ENCODE data around the gene AGTR1. TPM values are rescaled to one million over a fixed set of nuclear protein-coding genes. Genes with fewer than 3 reads are reported as not detected.

Gene AGTR1
- total and polyA plus RNA-seq, 2 of the 13 experiments (the other 11 are each of a cell fraction or from before 2014, with no cell fraction given): 0.64 to 1.5 TPM

DNA sequence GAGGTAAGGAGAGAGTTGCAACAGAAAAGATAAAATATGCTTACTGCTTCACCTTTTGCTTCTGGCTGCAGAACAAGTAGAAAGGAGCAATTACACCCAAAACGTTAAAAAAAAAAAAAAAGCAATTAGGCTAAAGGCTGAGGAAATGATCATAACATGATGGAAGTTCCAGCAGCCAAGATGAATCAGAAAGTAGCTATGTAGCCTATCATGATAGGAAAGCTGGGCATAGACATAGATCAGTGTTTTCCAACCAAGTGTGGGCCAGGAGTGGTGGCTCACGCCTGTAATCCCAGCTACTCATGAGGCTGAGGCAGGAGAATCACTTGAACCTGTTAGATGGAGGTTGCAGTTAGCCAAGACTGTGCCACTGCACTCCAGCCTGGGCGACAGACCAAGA lies 52.6 kb downstream of the AGTR1 start:
- no peak for TF ChIP-seq ZNF724P (CRISPR knock-in tag; IDR thresholded peaks at IDR 0.05; ENCODE audit: borderline replicate concordance)
- TF ChIP-seq ZNF737 (CRISPR knock-in tag; IDR thresholded peaks at IDR 0.05; ENCODE audit: borderline replicate concordance): no peak
- no peak for TF ChIP-seq ZNF678 (CRISPR knock-in tag; IDR thresholded peaks at IDR 0.05)
- no peak for TF ChIP-seq TGIF2 (CRISPR knock-in tag; IDR thresholded peaks at IDR 0.05)
- TF ChIP-seq TRIM24 (CRISPR knock-in tag; IDR thresholded peaks at IDR 0.05): no peak
- Histone ChIP-seq H2AFZ (ENCODE audit: low read length) (no peak overlapping the region), H3K4me2 (ENCODE audit: low read depth, low read length) (no peak overlapping the region), H3K9me3 (ENCODE audit: low read length) (no peaks in the 10 kb centered on the region), H3K36me3 (replicated peaks in 1 of 2; ENCODE audit: control insufficient read depth in 1 of 2, insufficient read depth in 2 of 2, low read length in 2 of 2) (no peaks in the 10 kb centered on the region), H3K4me3 (replicated peaks in 1 of 3; ENCODE audit: insufficient read depth in 1 of 3, low read depth in 2 of 3, low read length in 3 of 3) (no peak overlapping the region), H3K9ac (ENCODE audit: insufficient read depth, low read depth, low read length) (no peak overlapping the region), H3K27ac (ENCODE audit: extremely low read length, insufficient read depth, low read length) (no peak overlapping the region), H3K27me3 (ENCODE audit: control insufficient read depth in 1 of 2, insufficient read depth in 2 of 2, low read length in 2 of 2) (no peaks in the 10 kb centered on the region), H3K79me2 (ENCODE audit: insufficient read depth, low read length) (no peaks in the 10 kb centered on the region), H3K4me1 (ENCODE audit: insufficient read depth, low read length) (no peaks in the 10 kb centered on the region), H4K20me1 (ENCODE audit: insufficient read depth, low read length) (no peaks in the 10 kb centered on the region)
- 8% methylated on average over 3 of the region's 3 CpGs for WGBS (ENCODE audit: low lambda C conversion rate)
- intact Hi-C loops (cut with micrococcal nuclease; ENCODE audit: unreplicated experiment) (no loop called here), in situ Hi-C loops (cut with HindIII; ENCODE audit: extremely low pct_ligation_motif_present, low pct_unique_long_range_greater_than_20kb) (no loop called here)
- FAIRE-seq (no peak), ATAC-seq (no peak), DNase-seq (ENCODE audit: low spot score) (no peak)
- CTCF ChIA-PET (ENCODE audit: low intra/inter-chr PET ratio, low total read pairs): no interaction called here
- no TSS peak for BruUV-seq (replicated peaks)
- POLR2A ChIA-PET: no interaction called here

DNA sequence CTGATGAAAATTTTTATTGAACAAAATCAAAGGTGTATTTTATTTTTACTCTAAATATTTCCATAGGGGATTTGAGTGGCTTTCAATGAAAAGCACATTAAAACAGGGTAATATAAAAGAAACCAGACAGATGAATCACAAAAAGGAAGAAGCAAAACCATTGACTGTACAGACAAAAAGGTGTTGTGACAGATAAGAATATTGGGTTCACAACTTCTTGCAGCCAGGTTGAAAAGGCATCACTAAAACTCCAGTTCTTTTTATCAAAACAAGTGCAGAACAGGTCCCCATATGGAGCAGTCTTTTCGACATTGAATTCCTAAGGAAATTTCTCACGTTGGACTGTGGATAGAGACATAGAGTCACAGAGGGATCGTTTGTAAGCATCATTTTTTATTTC lies 53.8 kb downstream of the AGTR1 start:
- DNase-seq (ENCODE audit: low spot score): no peak
- no peak overlapping the region for H2AFZ ChIP-seq (ENCODE audit: low read length)
- ChIA-PET CTCF (ENCODE audit: low intra/inter-chr PET ratio, low total read pairs) (no interaction called here), POLR2A (no interaction called here)
- no peaks in the 10 kb centered on the region for H3K36me3 ChIP-seq (replicated peaks in 1 of 2; ENCODE audit: control insufficient read depth in 1 of 2, insufficient read depth in 2 of 2, low read length in 2 of 2)
- no peak overlapping the region for H3K4me3 ChIP-seq (replicated peaks in 1 of 3; ENCODE audit: insufficient read depth in 1 of 3, low read depth in 2 of 3, low read length in 3 of 3)
- no peaks in the 10 kb centered on the region for H3K27me3 ChIP-seq (ENCODE audit: control insufficient read depth in 1 of 2, insufficient read depth in 2 of 2, low read length in 2 of 2)
- H3K9me3 ChIP-seq (ENCODE audit: low read length): no peaks in the 10 kb centered on the region
- no peaks in the 10 kb centered on the region for H3K79me2 ChIP-seq (ENCODE audit: insufficient read depth, low read length)
- BruUV-seq (replicated peaks): no TSS peak
- no peak overlapping the region for H3K27ac ChIP-seq (ENCODE audit: extremely low read length, insufficient read depth, low read length)
- no peak for TF ChIP-seq ZNF441 (CRISPR knock-in tag; IDR thresholded peaks at IDR 0.05; ENCODE audit: borderline replicate concordance)
- no peak for TF ChIP-seq ZNF768 (CRISPR knock-in tag; IDR thresholded peaks at IDR 0.05)
- no peak for TF ChIP-seq GATAD2A (CRISPR knock-in tag; IDR thresholded peaks at IDR 0.05)
- TF ChIP-seq MED13 (CRISPR knock-in tag; IDR thresholded peaks at IDR 0.05): no peak
- TF ChIP-seq, protein P1, sequence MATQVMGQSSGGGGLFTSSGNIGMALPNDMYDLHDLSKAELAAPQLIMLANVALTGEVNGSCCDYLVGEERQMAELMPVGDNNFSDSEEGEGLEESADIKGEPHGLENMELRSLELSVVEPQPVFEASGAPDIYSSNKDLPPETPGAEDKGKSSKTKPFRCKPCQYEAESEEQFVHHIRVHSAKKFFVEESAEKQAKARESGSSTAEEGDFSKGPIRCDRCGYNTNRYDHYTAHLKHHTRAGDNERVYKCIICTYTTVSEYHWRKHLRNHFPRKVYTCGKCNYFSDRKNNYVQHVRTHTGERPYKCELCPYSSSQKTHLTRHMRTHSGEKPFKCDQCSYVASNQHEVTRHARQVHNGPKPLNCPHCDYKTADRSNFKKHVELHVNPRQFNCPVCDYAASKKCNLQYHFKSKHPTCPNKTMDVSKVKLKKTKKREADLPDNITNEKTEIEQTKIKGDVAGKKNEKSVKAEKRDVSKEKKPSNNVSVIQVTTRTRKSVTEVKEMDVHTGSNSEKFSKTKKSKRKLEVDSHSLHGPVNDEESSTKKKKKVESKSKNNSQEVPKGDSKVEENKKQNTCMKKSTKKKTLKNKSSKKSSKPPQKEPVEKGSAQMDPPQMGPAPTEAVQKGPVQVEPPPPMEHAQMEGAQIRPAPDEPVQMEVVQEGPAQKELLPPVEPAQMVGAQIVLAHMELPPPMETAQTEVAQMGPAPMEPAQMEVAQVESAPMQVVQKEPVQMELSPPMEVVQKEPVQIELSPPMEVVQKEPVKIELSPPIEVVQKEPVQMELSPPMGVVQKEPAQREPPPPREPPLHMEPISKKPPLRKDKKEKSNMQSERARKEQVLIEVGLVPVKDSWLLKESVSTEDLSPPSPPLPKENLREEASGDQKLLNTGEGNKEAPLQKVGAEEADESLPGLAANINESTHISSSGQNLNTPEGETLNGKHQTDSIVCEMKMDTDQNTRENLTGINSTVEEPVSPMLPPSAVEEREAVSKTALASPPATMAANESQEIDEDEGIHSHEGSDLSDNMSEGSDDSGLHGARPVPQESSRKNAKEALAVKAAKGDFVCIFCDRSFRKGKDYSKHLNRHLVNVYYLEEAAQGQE (IDR thresholded peaks at IDR 0.05; ENCODE audit: borderline replicate concordance in 1 of 2, low read depth in 1 of 2, low read length in 2 of 2): no peak
- TF ChIP-seq REXO4 (CRISPR knock-in tag; IDR thresholded peaks at IDR 0.05; ENCODE audit: borderline replicate concordance): no peak
- no peak for TF ChIP-seq ZMYM3 (CRISPR knock-in tag; IDR thresholded peaks at IDR 0.05)
- TF ChIP-seq MAF1 (CRISPR knock-in tag; IDR thresholded peaks at IDR 0.05; ENCODE audit: borderline replicate concordance): no peak
- no peak for TF ChIP-seq ZNF180 (CRISPR knock-in tag; IDR thresholded peaks at IDR 0.05; ENCODE audit: borderline replicate concordance, low read depth)
- 0% methylated on average over 3 of the region's 3 CpGs for WGBS (ENCODE audit: low lambda C conversion rate)
- FAIRE-seq: no peak
- in situ Hi-C loops (cut with HindIII; ENCODE audit: extremely low pct_ligation_motif_present, low pct_unique_long_range_greater_than_20kb) (no loop called here), intact Hi-C loops (cut with micrococcal nuclease; ENCODE audit: unreplicated experiment) (no loop called here)
- no peak overlapping the region for H3K9ac ChIP-seq (ENCODE audit: insufficient read depth, low read depth, low read length)
- H3K4me1 ChIP-seq (ENCODE audit: insufficient read depth, low read length): no peaks in the 10 kb centered on the region
- H4K20me1 ChIP-seq (ENCODE audit: insufficient read depth, low read length): no peaks in the 10 kb centered on the region
- ATAC-seq: no peak
- H3K4me2 ChIP-seq (ENCODE audit: low read depth, low read length): no peak overlapping the region
